DOHH2 (cell line): ENCODE measurements around the gene PPP1R27.

Source experiments
- CTCF ChIP-seq: fragments of 200-600 bp; sonication (generic); IDR thresholded peaks from one replicate; pipeline ENCODE4 v1.5.1; 2014; ENCODE audit warnings: antibody characterized with exemption, mild to moderate bottlenecking, low read depth, low read length; ENCODE audit not compliant: poor library complexity, severe bottlenecking
- EZH2phosphoT487 ChIP-seq: fragments of 200-600 bp; sonication (generic); IDR thresholded peaks from 2 replicates; pipeline ENCODE4 v1.6.1; 2017; ENCODE audit warnings: borderline replicate concordance, mild to moderate bottlenecking, antibody characterized with exemption, low read length, moderate library complexity, mixed read lengths

GRCh38 chr17:81844327-81844851, 9.5 kb upstream of the PPP1R27 start:
- no peak for TF ChIP-seq CTCF
- no peak for TF ChIP-seq EZH2phosphoT487
